BE2C (cell line): Measurements from ENCODE around the gene TMEM171.

Experiments used
- DNase-seq: peaks from one replicate; pipeline ENCODE4 v3.0.0-alpha.2; 2020
- H3K27me3 ChIP-seq: fragments of 250-450 bp; sonication (Bioruptor Pico); 2 replicates; pipeline ENCODE4 v1.5.1; 2020; ENCODE audit warnings: mild to moderate bottlenecking
- H3K36me3 ChIP-seq: fragments of 250-450 bp; sonication (Bioruptor Pico); 2 replicates; pipeline ENCODE4 v1.5.1; 2020; ENCODE audit warnings: mild to moderate bottlenecking
- H3K4me1 ChIP-seq: fragments of 250-450 bp; sonication (Bioruptor Pico); 2 replicates; pipeline ENCODE4 v1.5.1; 2020
- H3K4me3 ChIP-seq: 2 replicates; pipeline ENCODE4 v1.5.1; 2011; ENCODE audit warnings: low read depth, low read length
- H3K9me3 ChIP-seq: fragments of 250-450 bp; sonication (Bioruptor Pico); 2 replicates; pipeline ENCODE4 v1.5.1; 2020
- CTCF ChIP-seq: IDR thresholded peaks from 2 replicates; pipeline ENCODE4 v1.5.1; 2012; ENCODE audit warnings: mild to moderate bottlenecking, low read depth, low read length

TMEM171 gene

DNA sequence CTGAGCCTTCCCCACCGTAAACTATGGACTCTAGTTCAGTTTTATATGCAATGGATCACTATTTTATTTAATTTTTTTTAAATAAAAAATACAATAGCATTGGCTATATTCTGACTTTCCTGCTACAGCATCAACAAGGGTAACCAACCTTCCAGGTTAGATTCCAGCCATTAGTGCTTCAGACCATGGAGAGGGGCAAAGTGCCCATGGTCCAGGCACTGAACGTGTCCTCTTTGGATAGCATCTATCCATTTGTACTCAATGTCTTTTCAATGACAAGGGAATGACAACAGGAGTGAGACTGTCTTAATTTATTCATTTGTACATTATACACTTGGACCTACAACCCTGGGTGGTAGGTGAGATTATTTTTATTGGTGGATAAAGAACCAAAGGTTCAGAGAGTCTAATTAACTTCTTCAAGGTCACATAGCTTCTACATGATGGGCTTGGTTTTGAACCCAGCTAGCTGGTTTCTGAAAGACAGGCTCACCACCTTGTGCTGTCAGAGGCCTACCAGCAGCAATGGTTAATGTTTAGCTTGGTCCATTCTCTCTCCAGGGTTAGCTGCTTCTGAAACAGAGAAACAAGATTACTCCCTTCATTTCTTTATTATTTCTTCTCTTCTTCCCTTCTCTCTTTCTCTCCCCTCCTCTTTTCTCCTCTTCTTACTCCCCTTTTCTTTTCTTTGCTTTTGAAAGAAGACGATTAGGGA is 11.5 kb downstream of the TMEM171 start:
- no peaks in the 10 kb centered on the region for H3K9me3 ChIP-seq
- no peaks in the 10 kb centered on the region for H3K36me3 ChIP-seq
- no peaks in the 10 kb centered on the region for H3K4me1 ChIP-seq
- no peak overlapping the region for H3K4me3 ChIP-seq
- DNase-seq: no peak
- no peaks in the 10 kb centered on the region; the same call in 1 of the 2 replicates for H3K27me3 ChIP-seq
- no peak for TF ChIP-seq CTCF

- Histone ChIP-seq H3K4me3 (no peak overlapping the region), H3K36me3 (no peaks in the 10 kb centered on the region), H3K4me1 (no peaks in the 10 kb centered on the region), H3K27me3 (no peaks in the 10 kb centered on the region; the same call in 1 of the 2 replicates), H3K9me3 (no peaks in the 10 kb centered on the region)
- no peak for DNase-seq
- TF ChIP-seq CTCF: no peak
Measured at GRCh38 chr5:73132759-73133158, 12.4 kb downstream of the TMEM171 start.

DNA sequence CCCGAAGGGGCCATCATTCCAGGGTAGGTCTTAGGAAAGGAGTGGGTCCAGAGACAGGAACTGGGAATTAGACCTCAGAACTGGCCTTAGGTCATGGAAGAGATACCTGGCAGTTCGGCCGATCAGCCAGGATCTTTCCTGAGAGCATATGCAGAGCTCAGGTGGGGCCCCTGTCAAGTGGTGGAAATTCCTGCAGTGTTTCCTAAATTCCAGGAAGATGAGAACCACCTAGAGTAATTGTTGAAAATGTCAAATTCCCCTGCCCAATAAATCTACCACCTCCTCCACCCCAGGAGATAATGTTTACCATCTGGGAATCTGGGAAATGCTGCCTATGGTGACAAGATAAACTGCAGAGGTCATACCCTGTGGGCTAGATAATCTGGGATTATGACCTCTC is 14.6 kb downstream of the TMEM171 start:
- H3K4me1 ChIP-seq: no peaks in the 10 kb centered on the region
- H3K9me3 ChIP-seq: no peaks in the 10 kb centered on the region
- no peaks in the 10 kb centered on the region for H3K36me3 ChIP-seq
- DNase-seq: no peak
- no peaks in the 10 kb centered on the region; the same call in 1 of the 2 replicates for H3K27me3 ChIP-seq
- no peak for TF ChIP-seq CTCF
- no peak overlapping the region for H3K4me3 ChIP-seq

DNA sequence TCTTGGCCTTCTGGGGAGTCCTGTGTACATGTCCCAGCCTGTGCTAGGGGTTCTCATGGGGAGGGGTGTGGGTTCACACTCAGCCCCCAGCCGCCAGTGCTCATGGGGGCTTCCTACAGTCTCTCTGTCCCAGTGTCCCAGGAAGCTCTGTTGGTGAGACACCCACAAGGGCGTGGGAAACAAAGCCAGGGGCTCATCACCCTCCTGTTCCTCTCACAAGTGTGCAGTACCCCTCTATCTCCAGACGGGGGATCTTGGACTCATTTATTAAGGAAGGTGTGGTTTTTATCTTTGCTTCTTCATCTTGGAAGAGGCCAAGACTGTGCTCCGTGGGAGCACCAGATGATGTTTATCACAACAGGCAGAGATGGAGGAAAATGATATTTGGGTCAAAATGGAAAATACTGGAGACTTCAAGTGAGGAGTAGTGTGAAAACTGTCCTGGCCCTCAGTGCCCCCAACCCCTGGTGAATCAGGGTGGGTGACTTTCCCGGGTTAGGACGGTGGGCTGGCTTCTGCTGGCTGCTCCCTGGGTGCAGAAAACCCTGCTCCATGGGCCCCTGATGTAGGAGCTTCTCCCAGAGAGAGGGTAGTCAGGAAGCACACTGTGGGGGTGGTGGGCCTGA is 15.2 kb downstream of the TMEM171 start:
- Histone ChIP-seq H3K27me3 (no peaks in the 10 kb centered on the region; the same call in 1 of the 2 replicates), H3K9me3 (no peaks in the 10 kb centered on the region), H3K4me1 (no peaks in the 10 kb centered on the region), H3K36me3 (no peaks in the 10 kb centered on the region), H3K4me3 (no peak overlapping the region)
- DNase-seq: no peak
- peak; percentile 47 for TF ChIP-seq CTCF

DNA sequence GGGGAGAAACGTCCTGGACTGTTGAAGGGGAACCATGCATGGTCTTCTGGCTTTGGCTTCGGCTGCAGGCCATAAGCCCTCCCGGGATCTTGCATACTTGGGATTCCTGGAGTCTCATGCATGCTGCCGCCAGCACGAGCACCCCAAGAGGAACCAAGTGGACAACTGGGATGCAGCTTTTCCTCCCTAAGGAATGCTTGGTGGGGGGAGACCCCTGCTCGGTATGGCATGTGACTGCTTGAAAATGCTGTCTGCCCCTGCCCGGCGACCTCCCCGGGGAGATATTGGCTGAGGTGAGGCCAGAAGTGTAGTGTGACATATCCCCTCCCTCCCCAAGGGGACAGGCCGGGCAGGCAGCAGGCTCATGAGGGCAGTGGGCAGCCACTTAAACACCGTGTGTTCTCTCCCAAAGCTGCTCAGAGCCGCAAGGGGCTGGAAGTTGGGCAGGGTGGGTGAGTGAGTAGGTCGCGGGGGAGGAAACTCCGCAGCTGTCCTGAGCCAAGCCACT is 15.7 kb downstream of the TMEM171 start:
- no peaks in the 10 kb centered on the region for H3K4me1 ChIP-seq

More for the DNA sequence above, 15.7 kb downstream of the TMEM171 start:
- no peaks in the 10 kb centered on the region for H3K9me3 ChIP-seq
- H3K4me3 ChIP-seq: no peak overlapping the region
- no peak for TF ChIP-seq CTCF
- DNase-seq: no peak
- no peaks in the 10 kb centered on the region for H3K36me3 ChIP-seq
- H3K27me3 ChIP-seq: no peaks in the 10 kb centered on the region; the same call in 1 of the 2 replicates
